A673 (cell line): ENCODE measurements around the gene UBE2E2.

Source experiments
- CTCF ChIP-seq: fragments of 300-800, 200-600 bp; sonication (generic); conservative IDR thresholded peaks from 2 replicates; pipeline ENCODE4 v1.5.1; 2017; ENCODE audit warnings: low read depth, mild to moderate bottlenecking, antibody characterized with exemption, low read length, moderate library complexity, mixed read lengths
- EZH2 ChIP-seq: fragments of 200-600 bp; sonication (generic); IDR thresholded peaks from 2 replicates; pipeline ENCODE4 v1.6.1; 2017; ENCODE audit warnings: borderline replicate concordance, low read depth, mild to moderate bottlenecking, mixed read lengths, antibody characterized with exemption, low read length; ENCODE audit not compliant: poor library complexity, severe bottlenecking

- TF ChIP-seq CTCF (no peak), EZH2 (no peak)
These were observed 257.9 kb downstream of the UBE2E2 start for GRCh38 chr3:23461069-23461468.
